Measurements from ENCODE around the gene LRPAP1. TPM values are rescaled to one million over a fixed set of nuclear protein-coding genes. Genes with fewer than 3 reads are reported as not detected.

LRPAP1 gene
- total RNA-seq, 1 donor from 2014 or later: 72.6 TPM

DNA sequence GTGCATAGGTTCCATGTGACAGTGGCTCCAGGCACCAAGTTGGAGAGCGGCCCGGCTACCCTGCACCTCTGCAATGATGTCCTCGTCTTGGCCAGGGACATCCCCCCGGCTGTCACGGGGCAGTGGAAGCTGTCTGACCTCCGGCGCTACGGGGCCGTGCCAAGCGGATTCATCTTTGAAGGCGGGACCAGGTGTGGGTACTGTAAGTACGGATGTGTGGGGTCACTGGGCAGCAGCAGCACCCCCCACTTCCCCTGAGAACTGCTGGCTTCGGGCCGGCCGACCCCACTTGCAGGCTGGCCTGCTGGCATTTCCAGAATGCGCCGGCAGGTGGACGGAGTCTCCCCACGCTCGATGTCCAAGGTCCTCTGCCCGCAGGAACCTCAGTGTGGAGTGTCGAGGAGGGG, 55.9 kb downstream of the LRPAP1 start:
- ATAC-seq (no peak), DNase-seq (ENCODE audit: low spot score) (no peak)

DNA sequence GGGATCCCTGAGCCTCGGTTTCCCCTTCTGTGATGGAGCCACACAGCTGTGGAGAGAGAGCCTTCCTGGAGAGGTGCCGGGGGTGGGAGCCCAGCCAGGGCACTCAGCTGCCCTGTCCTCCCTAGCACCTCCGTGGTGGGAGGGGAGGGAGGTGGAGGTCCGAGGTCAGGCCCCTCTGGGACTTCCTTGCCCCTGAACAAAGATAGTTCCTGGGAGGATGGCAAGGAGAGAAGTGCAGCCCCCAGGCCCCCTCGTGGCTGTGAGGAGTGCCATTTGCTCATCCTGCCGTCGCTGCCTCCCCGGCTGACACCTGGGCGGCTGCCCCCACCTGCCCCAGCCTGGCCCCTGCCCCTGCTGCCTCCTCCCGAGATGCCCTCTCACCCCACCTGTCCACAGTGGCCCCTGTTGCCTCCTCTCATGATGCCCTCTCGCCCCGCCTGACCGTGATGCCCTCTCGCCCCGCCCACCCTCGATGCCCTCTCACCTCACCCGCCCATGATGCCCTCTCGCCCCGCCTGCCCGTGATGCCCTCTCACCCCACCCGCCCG, 56.4 kb downstream of the LRPAP1 start:
- DNase-seq (ENCODE audit: low spot score) (no peak), ATAC-seq (no peak)

DNA sequence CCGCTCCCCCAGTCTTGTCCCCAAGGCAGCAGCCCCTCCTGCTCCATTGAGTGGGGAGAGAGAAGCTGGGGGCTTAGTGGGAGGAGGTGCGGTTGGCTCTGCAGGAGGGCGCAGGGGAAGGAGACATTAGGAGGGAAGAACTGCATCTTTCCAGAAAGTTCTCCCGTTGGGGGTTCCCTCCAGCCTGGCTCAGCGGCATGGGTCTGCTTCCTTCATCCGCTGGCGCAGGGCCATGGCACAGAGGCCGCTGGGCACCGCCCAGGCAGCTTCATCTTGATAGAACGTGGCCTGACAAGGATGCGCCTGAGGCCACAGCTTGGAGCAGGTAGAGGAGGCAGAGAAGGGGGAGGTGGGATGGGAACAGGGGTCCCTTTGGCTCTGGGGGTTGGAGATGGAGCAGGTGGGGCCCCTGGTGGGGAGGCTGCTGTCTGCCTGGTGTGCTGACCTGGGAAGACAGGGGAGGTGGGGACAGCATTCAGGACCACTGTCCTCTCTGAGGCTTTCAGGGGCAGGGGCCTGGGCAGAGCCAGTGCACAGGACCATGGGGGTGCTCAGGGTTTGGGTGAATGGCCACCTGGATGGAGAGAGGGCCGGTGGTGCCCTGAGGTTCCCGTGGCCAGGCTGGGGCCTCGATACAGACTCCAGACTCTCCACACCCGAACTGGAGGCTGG, 57.0 kb downstream of the LRPAP1 start:
- DNase-seq (ENCODE audit: low spot score): no peak
- no peak for ATAC-seq

DNA sequence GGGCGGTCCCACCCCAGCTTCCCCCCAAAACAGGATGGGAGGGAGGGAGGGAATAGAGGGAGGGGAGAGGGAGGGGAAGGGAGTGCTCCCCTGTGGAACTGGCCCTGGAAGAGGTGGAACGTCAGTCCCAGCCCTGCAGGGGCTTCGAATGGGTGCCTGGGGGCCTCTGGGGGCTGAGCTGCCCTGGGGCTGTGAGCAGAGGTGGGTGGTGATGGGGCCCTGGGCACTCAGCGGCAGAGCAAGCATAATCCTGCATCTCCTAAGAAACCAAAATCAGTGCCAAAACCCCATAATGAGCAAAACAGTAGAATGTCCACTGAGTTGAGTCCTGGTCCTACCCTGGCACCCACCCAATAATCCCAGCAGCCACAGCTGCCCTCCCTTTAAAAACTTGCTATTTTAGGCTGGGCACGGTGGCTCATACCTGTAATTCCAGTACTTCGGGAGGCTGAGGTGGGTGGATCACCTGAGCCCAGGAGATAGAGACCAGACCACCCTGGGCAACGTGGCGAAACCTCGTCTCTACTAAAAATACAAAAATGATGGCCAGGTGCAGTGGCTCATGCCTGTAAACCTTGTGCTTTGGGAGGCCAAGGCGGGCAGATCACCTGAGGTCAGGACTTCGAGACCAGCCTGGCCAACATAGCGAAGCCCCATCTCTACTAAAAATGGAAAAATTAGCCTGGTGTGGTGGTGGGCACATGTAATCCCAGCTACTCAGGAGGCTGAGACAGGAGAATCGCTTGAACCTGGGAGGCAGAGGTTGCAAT, 58.0 kb downstream of the LRPAP1 start:
- ATAC-seq (no peak), DNase-seq (ENCODE audit: low spot score) (no peak)

DNA sequence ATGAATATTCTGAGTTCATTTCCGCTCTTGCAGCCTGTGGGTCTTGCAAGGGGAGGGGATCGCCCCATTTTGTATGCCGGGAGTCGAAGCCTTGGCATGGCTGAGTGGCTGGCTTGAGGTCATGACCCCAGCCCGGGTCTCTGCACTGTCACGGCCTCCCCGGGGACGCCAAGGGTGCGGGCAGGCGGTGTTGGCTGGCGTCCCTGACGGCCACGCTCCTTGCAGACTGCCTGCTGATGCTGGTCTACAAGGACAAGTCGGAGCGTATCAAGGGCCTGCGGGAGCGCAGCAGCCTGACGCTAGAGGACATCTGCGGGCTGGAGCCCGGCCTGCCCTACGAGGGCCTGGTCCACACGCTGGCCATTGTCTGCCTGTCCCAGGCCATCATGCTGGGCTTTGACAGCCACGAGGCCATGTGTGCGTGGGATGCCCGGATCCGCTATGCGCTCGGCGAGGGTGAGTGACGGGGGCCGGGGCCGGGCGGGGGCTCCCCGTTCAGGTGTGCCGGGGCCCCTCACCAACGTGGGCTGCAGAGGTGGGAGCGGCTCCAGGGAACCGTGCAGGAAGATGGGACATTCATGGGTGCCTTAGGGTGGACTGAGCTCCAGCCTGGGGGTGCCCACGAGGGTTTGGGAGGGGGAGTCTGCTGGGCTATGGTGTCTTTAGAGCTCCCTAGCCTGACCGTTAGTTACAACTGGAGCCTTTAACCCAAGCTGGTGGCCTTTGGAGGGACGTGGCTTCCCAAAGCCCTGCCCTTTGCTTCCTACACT, 58.9 kb downstream of the LRPAP1 start:
- DNase-seq (ENCODE audit: low spot score) (no peak), ATAC-seq (no peak)

DNA sequence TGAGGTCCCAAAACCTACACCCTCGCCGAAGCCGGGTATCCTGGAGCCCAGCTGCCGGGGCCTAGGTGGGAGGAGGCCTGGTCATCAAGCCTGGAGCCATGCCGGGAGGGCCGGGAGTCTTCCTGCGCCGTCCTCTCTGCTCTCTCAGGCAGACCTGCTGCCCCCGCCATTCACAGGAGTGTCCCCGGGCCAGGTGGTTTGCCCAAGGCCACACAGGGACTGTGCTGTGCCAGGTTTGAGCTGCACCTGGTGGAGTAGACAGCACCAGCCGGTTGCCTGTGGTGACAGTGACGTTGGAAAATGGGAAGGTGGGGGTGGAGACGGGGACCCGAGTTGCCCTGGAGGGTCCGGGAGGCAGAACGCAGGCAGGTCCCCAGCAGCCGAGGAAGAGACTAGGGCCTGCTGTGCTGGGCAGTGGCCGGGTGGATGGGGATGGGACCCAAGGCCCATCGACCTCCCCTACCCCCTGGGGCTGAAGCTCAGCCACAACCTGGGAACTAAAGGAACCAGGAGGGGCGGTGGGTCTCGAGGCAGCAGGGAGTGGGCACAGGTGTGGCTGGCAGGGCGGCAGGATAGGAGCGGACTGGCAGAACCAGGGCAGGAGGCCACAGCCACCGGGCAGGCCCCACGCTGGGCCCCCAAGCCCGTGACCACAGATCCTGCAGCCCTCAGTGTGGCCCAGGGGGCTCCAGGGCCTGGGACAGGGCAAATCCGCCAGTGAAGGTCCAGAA, 59.6 kb downstream of the LRPAP1 start:
- ATAC-seq (no peak), DNase-seq (ENCODE audit: low spot score) (no peak)

DNA sequence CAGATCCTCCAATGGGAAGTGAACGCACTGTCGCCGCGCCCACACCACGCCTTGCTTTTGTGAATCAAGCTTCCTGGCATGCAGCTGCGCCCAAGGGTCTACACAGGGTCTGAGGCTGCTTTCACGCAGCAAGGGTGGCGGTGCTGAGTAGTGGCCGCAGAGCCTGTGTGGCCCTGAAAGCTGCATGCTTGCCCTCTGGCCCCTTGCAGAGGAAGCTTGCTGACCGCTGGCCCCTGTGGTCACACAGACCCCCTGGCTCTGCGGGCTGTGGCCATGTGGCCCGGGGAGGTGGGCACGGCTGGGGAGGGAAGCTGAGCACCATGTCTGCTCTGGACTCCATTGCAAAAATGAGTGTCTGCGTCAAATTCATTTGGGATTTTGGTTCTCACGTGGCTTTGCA, 60.3 kb downstream of the LRPAP1 start:
- ATAC-seq: no peak
- DNase-seq (ENCODE audit: low spot score): no peak

DNA sequence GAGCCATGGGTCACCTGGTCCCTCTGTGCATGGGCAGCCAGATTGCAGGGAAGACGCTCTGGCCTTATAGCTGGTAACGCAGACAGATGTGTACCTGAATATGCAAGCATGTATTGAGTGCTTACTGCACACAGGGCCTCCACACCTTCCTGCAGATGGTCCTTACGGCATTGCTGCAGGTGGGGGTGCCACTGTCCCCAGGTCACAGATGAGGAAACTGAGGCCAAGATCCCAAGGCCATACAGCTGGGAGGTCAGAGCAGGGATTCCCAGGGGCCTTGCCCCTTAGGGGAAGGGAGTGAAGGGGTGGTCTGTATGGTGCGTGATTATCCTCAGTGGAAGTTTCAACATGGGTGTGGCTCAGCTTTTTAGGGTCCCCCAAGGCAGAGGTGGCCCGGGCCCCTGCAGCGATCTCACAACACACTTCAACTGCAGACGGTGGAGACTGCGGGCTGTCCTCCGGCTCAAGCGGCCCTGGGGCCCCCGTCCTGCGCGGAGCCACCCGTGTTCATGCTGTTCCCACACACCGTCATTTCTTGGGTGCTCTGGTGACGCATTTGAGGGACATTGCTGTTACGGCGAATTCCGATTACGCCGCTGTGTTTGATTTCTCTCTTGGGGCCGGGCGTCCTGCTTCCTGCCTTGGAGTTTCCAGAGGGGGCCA, 61.0 kb downstream of the LRPAP1 start:
- ATAC-seq: no peak
- no peak for DNase-seq (ENCODE audit: low spot score)

DNA sequence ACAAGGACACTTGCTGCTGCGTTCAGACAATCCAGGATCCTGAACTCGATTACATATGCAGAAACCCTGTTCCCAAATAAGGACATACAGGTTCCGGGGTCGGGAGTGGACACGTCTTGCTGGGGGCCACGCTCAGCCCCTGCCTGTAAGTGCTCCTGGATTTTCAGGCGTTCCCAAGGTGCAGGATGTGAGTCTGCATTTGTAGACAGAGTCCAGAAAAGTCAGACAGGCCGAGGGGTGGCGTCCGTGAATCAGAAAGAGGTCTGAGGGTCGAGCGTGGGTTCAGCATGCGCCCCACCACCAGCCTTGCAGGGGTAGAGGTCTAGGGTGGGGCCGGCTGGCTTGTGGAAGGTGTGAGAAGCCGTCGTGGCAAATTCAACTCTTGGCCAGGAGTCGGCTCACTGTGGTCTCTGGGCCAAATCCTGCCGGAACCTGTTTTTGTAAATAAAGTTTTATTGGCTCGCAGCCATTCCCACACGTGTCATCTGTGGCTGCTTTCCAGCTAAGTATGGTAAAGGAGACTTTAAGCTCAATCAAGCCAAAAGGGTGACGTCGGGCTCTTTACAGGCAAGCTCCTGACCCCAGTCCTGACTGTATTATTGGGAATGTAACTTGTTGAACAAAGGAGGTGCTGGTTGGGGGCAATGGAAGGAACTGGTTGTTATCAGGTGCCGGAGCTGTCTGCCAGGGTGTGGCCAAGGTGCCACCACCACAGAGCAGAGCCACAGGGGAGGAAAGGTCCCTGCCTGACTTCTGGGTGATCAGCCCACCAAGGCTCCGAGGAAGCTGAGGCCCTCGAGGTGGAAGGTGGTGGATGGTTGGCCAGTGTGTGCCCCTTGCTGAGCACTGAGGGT, 61.8 kb downstream of the LRPAP1 start:
- DNase-seq (ENCODE audit: low spot score) (no peak), ATAC-seq (no peak)

DNA sequence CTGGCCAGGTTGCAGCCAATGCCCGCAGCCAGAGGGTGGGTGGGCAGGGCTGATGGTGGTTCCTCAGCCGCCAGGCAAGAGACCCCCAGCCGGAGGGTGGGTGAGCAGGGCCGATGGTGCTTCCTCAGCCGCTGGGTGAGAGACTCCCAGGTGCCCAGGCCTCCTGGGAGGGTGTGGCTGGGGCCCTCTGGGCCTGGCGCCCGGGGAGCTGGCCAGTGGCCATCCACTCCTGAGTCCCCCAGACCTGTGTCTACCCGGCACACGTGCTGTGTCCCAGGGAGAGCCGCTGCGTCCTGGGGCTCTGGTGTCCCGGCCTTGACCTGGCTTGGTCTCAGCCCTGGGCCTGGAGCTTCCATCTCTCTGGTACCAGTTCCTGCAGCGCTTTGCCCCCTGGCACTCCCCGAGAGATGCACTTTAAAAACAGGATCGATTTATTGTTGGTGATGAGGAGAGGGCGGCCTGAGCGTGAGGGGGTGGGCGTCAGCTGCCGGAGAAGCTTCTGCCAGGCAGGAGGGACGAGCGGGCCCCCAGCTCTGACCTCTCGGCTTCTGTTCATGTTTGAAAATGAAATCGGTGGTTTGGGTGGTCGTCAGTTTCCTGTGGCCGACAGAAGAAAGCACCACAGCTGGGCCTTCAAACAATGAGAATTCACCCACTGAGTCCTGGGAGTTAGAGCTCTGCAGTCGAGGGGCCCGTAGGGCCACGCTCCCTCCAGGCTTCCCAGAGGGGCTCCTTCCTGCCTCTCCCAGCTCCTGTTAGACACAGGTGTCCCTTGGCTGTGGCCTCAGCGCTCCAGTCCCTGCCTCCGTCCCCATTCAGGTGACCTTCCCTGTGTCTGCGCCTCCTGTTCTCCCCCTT, 62.6 kb downstream of the LRPAP1 start:
- ATAC-seq: no peak

DNA sequence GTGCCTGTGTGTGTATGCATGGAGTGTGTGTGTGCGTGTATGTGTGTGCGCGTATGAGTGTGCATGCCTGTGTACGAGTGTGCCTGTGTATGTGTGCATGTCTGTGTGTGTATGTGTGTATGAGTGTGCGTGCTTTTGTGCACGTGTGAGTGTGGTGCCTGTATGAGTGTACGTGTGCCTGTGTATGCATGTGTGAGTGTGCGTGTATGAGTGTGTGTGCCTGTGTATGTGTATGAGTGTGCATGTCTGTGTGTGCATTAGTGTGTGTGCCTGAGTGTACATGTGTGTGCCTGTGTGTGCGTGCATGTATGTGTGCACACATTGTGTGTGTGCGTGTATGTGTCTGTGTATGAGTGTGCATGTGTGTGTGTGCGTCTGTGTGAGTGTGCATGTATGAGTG, 63.4 kb downstream of the LRPAP1 start:
- ATAC-seq (no peak), DNase-seq (ENCODE audit: low spot score) (no peak)

More for the DNA sequence above, 62.6 kb downstream of the LRPAP1 start:
- no peak for DNase-seq (ENCODE audit: low spot score)

DNA sequence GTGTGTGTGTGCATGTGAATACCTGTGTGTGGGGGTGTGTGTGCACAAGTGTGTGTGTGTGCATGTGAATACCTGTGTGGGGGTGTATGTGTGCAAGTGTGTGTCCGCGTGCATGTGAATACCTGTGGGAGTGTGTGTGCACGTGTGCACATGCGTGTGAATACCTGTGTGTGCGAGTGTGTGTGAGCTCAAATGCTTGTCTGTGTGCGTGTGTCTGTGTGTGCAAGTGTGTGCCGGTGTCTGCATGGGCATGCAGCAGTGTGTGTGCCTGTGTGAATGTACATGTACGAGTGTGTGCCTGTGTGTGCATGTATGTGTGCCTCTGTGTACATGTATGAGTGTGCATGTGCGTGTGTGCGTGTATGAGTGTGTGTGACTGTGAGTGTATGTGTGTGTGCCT, 64.1 kb downstream of the LRPAP1 start:
- DNase-seq (ENCODE audit: low spot score) (no peak), ATAC-seq (no peak)

DNA sequence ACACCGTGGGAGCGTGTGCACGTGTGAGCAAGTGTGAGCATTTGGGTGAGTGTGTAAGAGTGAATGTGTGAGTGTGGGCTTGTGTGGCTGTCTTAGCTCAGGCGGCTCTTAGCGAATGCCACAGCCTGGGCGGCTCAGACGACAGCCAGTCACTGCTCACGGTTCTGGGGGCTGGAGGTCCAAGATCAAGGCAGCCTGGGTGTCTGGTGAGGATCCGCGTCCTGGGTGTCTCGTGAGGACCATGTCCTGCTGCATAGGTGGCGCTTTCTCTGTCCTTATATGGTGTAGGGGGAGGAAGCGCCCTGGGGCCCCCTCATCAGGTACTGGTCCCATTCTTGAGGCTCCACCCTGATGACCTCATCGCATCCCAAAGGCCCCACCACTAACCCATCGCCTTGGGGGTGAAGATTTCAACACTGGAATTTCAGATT, 64.6 kb downstream of the LRPAP1 start:
- DNase-seq (ENCODE audit: low spot score): no peak

DNA sequence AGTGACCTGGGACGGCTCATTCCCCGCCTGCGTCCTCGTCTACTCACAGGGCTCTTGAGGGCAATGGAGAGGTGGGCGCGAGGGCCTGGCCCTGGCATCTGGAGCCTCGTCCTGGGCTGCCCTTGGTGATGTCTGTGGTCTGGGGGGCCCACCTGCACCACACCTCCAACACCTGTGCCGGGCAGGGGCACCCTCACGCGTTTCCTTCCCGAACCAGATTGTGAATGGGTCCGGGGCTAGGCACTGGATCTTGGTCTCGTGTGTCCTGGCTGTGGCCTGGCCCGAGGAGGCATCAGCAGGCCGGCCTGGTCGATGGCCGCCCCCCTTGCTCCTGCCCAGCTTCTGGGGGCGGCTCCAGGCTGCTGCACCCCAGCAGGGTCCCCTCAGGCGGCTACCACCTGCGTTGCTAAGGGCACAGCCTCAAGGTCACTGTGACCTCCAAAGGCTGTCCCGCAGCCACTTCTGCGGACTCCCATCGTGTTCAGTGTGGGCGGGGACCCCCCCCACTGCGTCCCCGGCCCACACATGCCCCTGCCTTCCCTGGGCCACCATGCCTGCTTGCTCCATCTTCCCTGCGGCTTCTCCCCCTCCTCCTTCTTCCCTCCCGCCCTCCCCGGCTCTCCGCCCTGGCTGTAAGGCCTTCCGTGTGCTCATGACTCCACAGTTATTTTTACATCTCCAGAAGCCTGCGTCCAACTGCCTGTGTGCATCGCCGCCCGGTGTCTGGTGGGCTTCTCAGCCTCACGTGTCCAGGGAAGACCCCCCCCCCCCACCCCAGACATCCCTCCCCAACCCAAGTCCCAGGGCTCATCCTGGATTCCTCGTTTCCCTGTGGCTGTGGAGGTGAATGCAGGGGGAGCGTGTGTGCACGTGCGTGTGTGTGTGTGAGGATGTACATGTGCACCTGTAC, 65.3 kb downstream of the LRPAP1 start:
- DNase-seq (ENCODE audit: low spot score) (no peak), ATAC-seq (no peak)

More for the DNA sequence above, 64.6 kb downstream of the LRPAP1 start:
- ATAC-seq: no peak

DNA sequence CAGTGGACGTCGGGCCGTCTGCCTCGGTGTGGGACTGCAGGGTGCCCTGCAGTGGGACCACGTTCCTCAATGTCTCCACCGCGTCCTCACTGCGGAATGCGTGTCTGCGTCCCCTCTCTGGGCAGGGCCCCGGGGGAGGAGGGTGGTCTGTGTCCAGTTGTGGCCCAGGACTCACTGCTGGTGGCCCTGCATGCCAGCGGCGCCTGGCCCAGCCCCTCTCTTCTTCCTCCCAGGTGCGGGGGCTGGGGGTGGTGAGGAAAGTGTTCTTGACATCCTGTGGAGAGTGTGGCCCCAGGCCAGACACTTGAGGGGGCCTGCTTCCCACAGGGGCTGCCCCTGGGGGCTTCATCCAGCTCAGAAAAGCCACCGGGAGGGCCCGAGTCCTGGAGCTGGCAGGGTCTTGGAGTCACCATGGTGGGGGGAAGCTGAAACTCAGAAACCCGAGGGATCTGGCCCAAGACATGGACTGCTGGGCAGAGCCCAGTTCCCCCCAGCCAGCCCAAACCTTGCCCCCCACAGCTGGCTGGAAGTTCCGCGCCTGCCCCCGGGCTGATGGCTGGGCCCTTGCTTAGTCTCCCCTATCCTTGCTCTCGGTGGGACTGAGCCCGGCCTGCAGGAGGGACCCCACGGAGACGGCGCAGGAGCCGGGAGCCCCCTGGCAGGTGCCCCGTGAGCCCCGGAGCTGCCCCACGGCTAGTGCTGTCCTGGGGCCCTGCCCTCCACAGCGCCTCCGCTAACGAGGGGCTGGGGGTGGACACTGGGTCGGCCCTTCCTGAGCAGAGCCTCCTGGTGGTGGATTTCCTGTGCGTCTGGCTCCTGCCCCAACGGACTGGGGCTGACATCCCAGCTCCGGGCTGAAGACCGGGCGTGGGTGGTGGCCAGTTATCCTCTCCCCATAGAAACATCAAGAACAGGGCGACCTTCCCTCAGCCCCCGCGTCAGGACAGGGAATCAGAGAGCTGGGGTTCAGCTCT, 66.2 kb downstream of the LRPAP1 start:
- ATAC-seq (no peak), DNase-seq (ENCODE audit: low spot score) (no peak)

Measured in left lobe of liver (tissue), 2 donors.